ENCODE results near the gene SCNN1A. TPM values are rescaled to one million over a fixed set of nuclear protein-coding genes. Genes with fewer than 3 reads are reported as not detected.

The SCNN1A gene
- total and polyA plus RNA-seq, 2 of the 13 experiments (the other 11 are each of a cell fraction or from before 2014, with no cell fraction given) = 1.5 to 14.6 TPM

GRCh38 chr12:6372403-6373003 is 2.9 kb downstream of the SCNN1A start (continued):
- TF ChIP-seq THRA (CRISPR knock-in tag; IDR thresholded peaks at IDR 0.05; ENCODE audit: borderline replicate concordance) (peak; percentile 90), GATAD2A (CRISPR knock-in tag; IDR thresholded peaks at IDR 0.05) (peak; percentile 84), ZNF441 (CRISPR knock-in tag; IDR thresholded peaks at IDR 0.05; ENCODE audit: borderline replicate concordance) (no peak), CHD4 (IDR thresholded peaks at IDR 0.05; ENCODE audit: borderline replicate concordance, low read length) (no peak), ZMYM3 (CRISPR knock-in tag; IDR thresholded peaks at IDR 0.05) (peak; percentile 70; the same call in 1 of the 2 replicates), RXRB (CRISPR knock-in tag; IDR thresholded peaks at IDR 0.05; ENCODE audit: borderline replicate concordance) (peak; percentile 93), ZFP36L2 (CRISPR knock-in tag; IDR thresholded peaks at IDR 0.05) (no peak), NFATC3 (CRISPR knock-in tag; IDR thresholded peaks at IDR 0.05) (no peak), SP5 (CRISPR knock-in tag; IDR thresholded peaks at IDR 0.05; ENCODE audit: borderline replicate concordance, low read depth) (peak; percentile 100), ZNF746 (CRISPR knock-in tag; IDR thresholded peaks at IDR 0.05) (peak; percentile 97), ZNF547 (CRISPR knock-in tag; IDR thresholded peaks at IDR 0.05) (no peak; the same call in 1 of the 2 replicates), RXRA (CRISPR knock-in tag; IDR thresholded peaks at IDR 0.05) (peak; percentile 84; the same call in 1 of the 2 replicates), ZBTB7B (CRISPR knock-in tag; IDR thresholded peaks at IDR 0.05) (peak; percentile 86; the same call in 1 of the 2 replicates), ETV5 (CRISPR knock-in tag; IDR thresholded peaks at IDR 0.05; ENCODE audit: borderline replicate concordance) (peak; percentile 91; the same call in 1 of the 2 replicates), ATM (IDR thresholded peaks at IDR 0.05; ENCODE audit: borderline replicate concordance) (no peak), HNF1B (CRISPR knock-in tag; IDR thresholded peaks at IDR 0.05) (peak; percentile 43; the same call in 1 of the 2 replicates), SOX5 (CRISPR knock-in tag; IDR thresholded peaks at IDR 0.05; ENCODE audit: borderline replicate concordance) (peak; percentile 64; the same call in 1 of the 2 replicates), STAG1 (CRISPR knock-in tag; IDR thresholded peaks at IDR 0.05) (0 out of 2 replicates have a peak, but pooled peaks have one; percentile 10), FOXK1 (CRISPR knock-in tag; IDR thresholded peaks at IDR 0.05; ENCODE audit: borderline replicate concordance, low read depth) (peak; percentile 45; the same call in 1 of the 2 replicates)
- TF ChIP-seq, protein P1, sequence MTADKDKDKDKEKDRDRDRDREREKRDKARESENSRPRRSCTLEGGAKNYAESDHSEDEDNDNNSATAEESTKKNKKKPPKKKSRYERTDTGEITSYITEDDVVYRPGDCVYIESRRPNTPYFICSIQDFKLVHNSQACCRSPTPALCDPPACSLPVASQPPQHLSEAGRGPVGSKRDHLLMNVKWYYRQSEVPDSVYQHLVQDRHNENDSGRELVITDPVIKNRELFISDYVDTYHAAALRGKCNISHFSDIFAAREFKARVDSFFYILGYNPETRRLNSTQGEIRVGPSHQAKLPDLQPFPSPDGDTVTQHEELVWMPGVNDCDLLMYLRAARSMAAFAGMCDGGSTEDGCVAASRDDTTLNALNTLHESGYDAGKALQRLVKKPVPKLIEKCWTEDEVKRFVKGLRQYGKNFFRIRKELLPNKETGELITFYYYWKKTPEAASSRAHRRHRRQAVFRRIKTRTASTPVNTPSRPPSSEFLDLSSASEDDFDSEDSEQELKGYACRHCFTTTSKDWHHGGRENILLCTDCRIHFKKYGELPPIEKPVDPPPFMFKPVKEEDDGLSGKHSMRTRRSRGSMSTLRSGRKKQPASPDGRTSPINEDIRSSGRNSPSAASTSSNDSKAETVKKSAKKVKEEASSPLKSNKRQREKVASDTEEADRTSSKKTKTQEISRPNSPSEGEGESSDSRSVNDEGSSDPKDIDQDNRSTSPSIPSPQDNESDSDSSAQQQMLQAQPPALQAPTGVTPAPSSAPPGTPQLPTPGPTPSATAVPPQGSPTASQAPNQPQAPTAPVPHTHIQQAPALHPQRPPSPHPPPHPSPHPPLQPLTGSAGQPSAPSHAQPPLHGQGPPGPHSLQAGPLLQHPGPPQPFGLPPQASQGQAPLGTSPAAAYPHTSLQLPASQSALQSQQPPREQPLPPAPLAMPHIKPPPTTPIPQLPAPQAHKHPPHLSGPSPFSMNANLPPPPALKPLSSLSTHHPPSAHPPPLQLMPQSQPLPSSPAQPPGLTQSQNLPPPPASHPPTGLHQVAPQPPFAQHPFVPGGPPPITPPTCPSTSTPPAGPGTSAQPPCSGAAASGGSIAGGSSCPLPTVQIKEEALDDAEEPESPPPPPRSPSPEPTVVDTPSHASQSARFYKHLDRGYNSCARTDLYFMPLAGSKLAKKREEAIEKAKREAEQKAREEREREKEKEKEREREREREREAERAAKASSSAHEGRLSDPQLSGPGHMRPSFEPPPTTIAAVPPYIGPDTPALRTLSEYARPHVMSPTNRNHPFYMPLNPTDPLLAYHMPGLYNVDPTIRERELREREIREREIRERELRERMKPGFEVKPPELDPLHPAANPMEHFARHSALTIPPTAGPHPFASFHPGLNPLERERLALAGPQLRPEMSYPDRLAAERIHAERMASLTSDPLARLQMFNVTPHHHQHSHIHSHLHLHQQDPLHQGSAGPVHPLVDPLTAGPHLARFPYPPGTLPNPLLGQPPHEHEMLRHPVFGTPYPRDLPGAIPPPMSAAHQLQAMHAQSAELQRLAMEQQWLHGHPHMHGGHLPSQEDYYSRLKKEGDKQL (CRISPR knock-in tag; IDR thresholded peaks at IDR 0.05; ENCODE audit: low read depth) = peak; percentile 73
- TF ChIP-seq, protein P2, sequence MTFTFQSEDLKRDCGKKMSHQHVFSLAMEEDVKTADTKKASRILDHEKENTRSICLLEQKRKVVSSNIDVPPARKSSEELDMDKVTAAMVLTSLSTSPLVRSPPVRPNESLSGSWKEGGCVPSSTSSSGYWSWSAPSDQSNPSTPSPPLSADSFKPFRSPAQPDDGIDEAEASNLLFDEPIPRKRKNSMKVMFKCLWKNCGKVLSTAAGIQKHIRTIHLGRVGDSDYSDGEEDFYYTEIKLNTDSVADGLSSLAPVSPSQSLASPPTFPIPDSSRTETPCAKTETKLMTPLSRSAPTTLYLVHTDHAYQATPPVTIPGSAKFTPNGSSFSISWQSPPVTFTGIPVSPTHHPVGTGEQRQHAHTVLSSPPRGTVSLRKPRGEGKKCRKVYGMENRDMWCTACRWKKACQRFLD (CRISPR knock-in tag; IDR thresholded peaks at IDR 0.05; ENCODE audit: borderline replicate concordance) = no peak

Data from HepG2 (cell line).